Adrenal gland (tissue), 5 donors: ENCODE results near the gene CDK5RAP2.
"Not testable (repeated sequence)": the region's sequence is repeated elsewhere in the genome, so short reads cannot be mapped to it uniquely, and the experiment has no call there.

ENCODE experiments used
- CTCF ChIP-seq, 6 experiments: fragments of 450-650 bp in 4 of 6; fragments of 200-600 bp in 2 of 6; sonication (generic) in 1 of 6; IDR thresholded peaks; 1 replicate in 5 of 6; 2 replicates in 1 of 6; pipeline versions ENCODE4 v1.5.1 to v1.8.0; 2016 to 2021; ENCODE audit warnings: antibody characterized with exemption in 6 of 6, mild to moderate bottlenecking in 2 of 6, moderate library complexity in 1 of 6
- POLR2A ChIP-seq, 2 donors: fragments of 450-650 bp; IDR thresholded peaks; one replicate each; pipeline ENCODE4 v1.6.1; 2017; ENCODE audit warnings: antibody characterized with exemption in 2 of 2, mild to moderate bottlenecking in 2 of 2, moderate library complexity in 1 of 2
- donor health status: DM: no; HTN: no; CAD: no.

DNA sequence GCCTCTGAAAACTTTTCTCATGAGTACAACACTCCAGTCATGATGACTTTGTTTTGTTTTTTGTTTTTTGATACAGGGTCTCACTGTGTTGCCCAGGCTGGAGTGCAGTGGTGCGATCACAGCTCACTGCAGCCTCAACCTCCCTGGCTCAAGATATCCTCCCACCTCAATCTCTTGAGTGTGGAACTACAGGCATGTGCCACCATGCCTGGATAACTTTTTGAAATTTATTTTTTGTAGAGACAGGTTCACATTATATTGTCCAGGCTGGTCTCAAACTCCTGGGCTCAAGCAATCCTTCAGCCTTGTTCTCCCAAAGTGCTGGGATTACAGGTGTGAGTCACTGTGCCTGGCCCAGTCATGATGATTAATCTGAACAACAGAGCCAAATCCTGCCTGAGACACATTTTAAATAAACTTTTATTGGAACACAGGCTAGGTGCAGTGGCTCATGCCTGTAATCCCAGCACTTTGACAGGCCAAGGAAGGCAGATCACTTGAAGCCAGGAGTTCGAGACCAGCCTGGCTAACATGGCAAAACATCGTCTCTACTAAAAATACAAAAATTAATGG is 49.0 kb upstream of the CDK5RAP2 start:
- not testable (repeated sequence) for TF ChIP-seq CTCF, POLR2A (IDR thresholded peaks at IDR 0.05)
